SK-N-SH treated with all-trans-retinoic acid at 6 μM for 48 hours (cell line): ENCODE data around the gene PM20D1.

Experiments
- ATAC-seq: fragments of 200-7000 bp; cut with Tn5 transposase; 3 replicates; pipeline ENCODE4 v1.9.1; 2020; ENCODE audit warnings: mild to moderate bottlenecking, moderate library complexity
- CREB5 ChIP-seq: fragments of 250-450 bp; sonication (Bioruptor Pico); IDR thresholded peaks from 2 replicates; pipeline ENCODE4 v1.5.1; 2020; ENCODE audit warnings: low read depth, mild to moderate bottlenecking, moderate library complexity
- CSDC2 ChIP-seq: fragments of 250-450 bp; sonication (Bioruptor Pico); IDR thresholded peaks from 2 replicates; pipeline ENCODE4 v1.5.0; 2020; ENCODE audit warnings: mild to moderate bottlenecking, moderate library complexity
- CSRNP3 ChIP-seq: fragments of 250-450 bp; sonication (Bioruptor Pico); IDR thresholded peaks from 2 replicates; pipeline ENCODE4 v1.5.1; 2021; ENCODE audit warnings: mild to moderate bottlenecking, moderate library complexity
- ESRRG ChIP-seq: fragments of 250-450 bp; sonication (Bioruptor Pico); IDR thresholded peaks from 2 replicates; pipeline ENCODE4 v1.6.1; 2021; ENCODE audit warnings: mild to moderate bottlenecking
- GLIS3 ChIP-seq: fragments of 250-450 bp; sonication (Bioruptor Pico); IDR thresholded peaks from 2 replicates; pipeline ENCODE4 v1.5.0; 2020; ENCODE audit warnings: mild to moderate bottlenecking, moderate library complexity
- ISL1 ChIP-seq: fragments of 250-450 bp; sonication (Bioruptor Pico); IDR thresholded peaks from 2 replicates; pipeline ENCODE4 v2.1.2; 2022; ENCODE audit warnings: mild to moderate bottlenecking, moderate library complexity
- OSR1 ChIP-seq: fragments of 250-450 bp; sonication (Bioruptor Pico); IDR thresholded peaks from 2 replicates; pipeline ENCODE4 v1.8.0; 2022; ENCODE audit warnings: moderate library complexity, mild to moderate bottlenecking, inconsistent platforms
- PATZ1 ChIP-seq: fragments of 250-450 bp; sonication (Bioruptor Pico); IDR thresholded peaks from 2 replicates; pipeline ENCODE4 v1.8.0; 2020; ENCODE audit warnings: mild to moderate bottlenecking, moderate library complexity, borderline replicate concordance
- POU6F1 ChIP-seq: fragments of 250-450 bp; sonication (Bioruptor Pico); IDR thresholded peaks from 2 replicates; pipeline ENCODE4 v1.8.0; 2021; ENCODE audit warnings: low read depth, mild to moderate bottlenecking, moderate library complexity, borderline replicate concordance
- PPARA ChIP-seq: fragments of 250-450 bp; sonication (Bioruptor Pico); IDR thresholded peaks from 2 replicates; pipeline ENCODE4 v1.5.0; 2020; ENCODE audit warnings: mild to moderate bottlenecking, borderline replicate concordance
- RARB ChIP-seq: fragments of 250-450 bp; sonication (Bioruptor Pico); IDR thresholded peaks from 2 replicates; pipeline ENCODE4 v1.8.0; 2021; ENCODE audit warnings: mild to moderate bottlenecking, moderate library complexity
- SNAI2 ChIP-seq: fragments of 250-450 bp; sonication (Bioruptor Pico); IDR thresholded peaks from 2 replicates; pipeline ENCODE4 v1.5.0; 2020; ENCODE audit warnings: mild to moderate bottlenecking, moderate library complexity
- TCF4 ChIP-seq: fragments of 250-450 bp; sonication (Bioruptor Pico); IDR thresholded peaks from 2 replicates; pipeline ENCODE4 v1.8.0; 2021; ENCODE audit warnings: mild to moderate bottlenecking, moderate library complexity, borderline replicate concordance
- TOX ChIP-seq: fragments of 250-450 bp; sonication (Bioruptor Pico); IDR thresholded peaks from 2 replicates; pipeline ENCODE4 v1.8.0; 2021; ENCODE audit warnings: mild to moderate bottlenecking, moderate library complexity, borderline replicate concordance
- ZC3H10 ChIP-seq: fragments of 250-450 bp; sonication (Bioruptor Pico); IDR thresholded peaks from 2 replicates; pipeline ENCODE4 v1.5.1; 2021; ENCODE audit warnings: mild to moderate bottlenecking, moderate library complexity
- ZFP3 ChIP-seq: fragments of 250-450 bp; sonication (Bioruptor Pico); IDR thresholded peaks from 2 replicates; pipeline ENCODE4 v1.5.0; 2020; ENCODE audit warnings: mild to moderate bottlenecking, moderate library complexity
- ZFP30 ChIP-seq: fragments of 450-650 bp; formaldehyde crosslinking; IDR thresholded peaks from 2 replicates; pipeline ENCODE4 v1.5.0; 2022; ENCODE audit warnings: mild to moderate bottlenecking, moderate library complexity
- ZNF565 ChIP-seq: fragments of 450-650 bp; formaldehyde crosslinking; conservative IDR thresholded peaks from 2 replicates; pipeline ENCODE4 v1.5.0; 2020; ENCODE audit warnings: low read depth, mild to moderate bottlenecking, moderate library complexity
- ZNF70 ChIP-seq: fragments of 450-650 bp; formaldehyde crosslinking; IDR thresholded peaks from 2 replicates; pipeline ENCODE4 v1.5.0; 2020; ENCODE audit warnings: mild to moderate bottlenecking, moderate library complexity
- ZNF8 ChIP-seq: fragments of 450-650 bp; formaldehyde crosslinking; IDR thresholded peaks from 2 replicates; pipeline ENCODE4 v1.5.0; 2020; ENCODE audit warnings: mild to moderate bottlenecking, moderate library complexity

The PM20D1 gene

GRCh38 chr1:205856433-205856832 is 6.5 kb upstream of the PM20D1 start:
- TF ChIP-seq ZC3H10 (CRISPR knock-in tag): no peak
- no peak for TF ChIP-seq ZNF565
- TF ChIP-seq ESRRG (CRISPR knock-in tag): no peak
- TF ChIP-seq OSR1 (CRISPR knock-in tag): no peak
- ATAC-seq: no peak

GRCh38 chr1:205852969-205853368 is 3.0 kb upstream of the PM20D1 start:
- ATAC-seq: no peak
- TF ChIP-seq ZNF70 (CRISPR knock-in tag) (no peak), ZFP3 (CRISPR knock-in tag) (no peak), TOX (no peak), ZFP30 (CRISPR knock-in tag) (no peak), ZNF8 (CRISPR knock-in tag) (no peak), CREB5 (CRISPR knock-in tag) (no peak), RARB (CRISPR knock-in tag) (no peak), OSR1 (CRISPR knock-in tag) (no peak), ZNF565 (no peak), POU6F1 (CRISPR knock-in tag) (no peak), PPARA (CRISPR knock-in tag) (no peak)

- TF ChIP-seq ZNF565: no peak
- no peak for TF ChIP-seq ISL1 (CRISPR knock-in tag)
- TF ChIP-seq CREB5 (CRISPR knock-in tag): no peak
- no peak for TF ChIP-seq TCF4 (CRISPR knock-in tag)
- no peak for TF ChIP-seq ZNF8 (CRISPR knock-in tag)
- TF ChIP-seq TOX: no peak
- no peak for ATAC-seq
These were observed 2.1 kb upstream of the PM20D1 start for GRCh38 chr1:205851993-205852392.

GRCh38 chr1:205843036-205843859 is 6.7 kb downstream of the PM20D1 start:
- TF ChIP-seq OSR1 (CRISPR knock-in tag) (no peak), SNAI2 (CRISPR knock-in tag) (no peak), ISL1 (CRISPR knock-in tag) (no peak), PPARA (CRISPR knock-in tag) (no peak), CREB5 (CRISPR knock-in tag) (no peak), ZNF8 (CRISPR knock-in tag) (no peak)
- ATAC-seq: no peak

- ATAC-seq: no peak
- TF ChIP-seq CSRNP3 (no peak), ZFP3 (CRISPR knock-in tag) (no peak), POU6F1 (CRISPR knock-in tag) (no peak), GLIS3 (CRISPR knock-in tag) (no peak), RARB (CRISPR knock-in tag) (no peak), ZNF70 (CRISPR knock-in tag) (no peak), ISL1 (CRISPR knock-in tag) (no peak), ZFP30 (CRISPR knock-in tag) (no peak), OSR1 (CRISPR knock-in tag) (no peak), ZC3H10 (CRISPR knock-in tag) (no peak), CREB5 (CRISPR knock-in tag) (no peak), CSDC2 (CRISPR knock-in tag) (no peak), ZNF8 (CRISPR knock-in tag) (no peak), ZNF565 (no peak), PATZ1 (CRISPR knock-in tag) (no peak), ESRRG (CRISPR knock-in tag) (no peak)
These were observed 7.7 kb downstream of the PM20D1 start for GRCh38 chr1:205842229-205842628.
